WERI-Rb-1 (cell line): Measurements from ENCODE around the gene TMEM8B.

Experiments used
- DNase-seq: peaks from one replicate; pipeline ENCODE4 v3.0.0-alpha.2; 2020
- H3K27ac ChIP-seq: fragments of 250-450 bp; sonication (Bioruptor Pico); 2 replicates; pipeline ENCODE4 v1.5.1; 2020; ENCODE audit warnings: mild to moderate bottlenecking, moderate library complexity
- H3K27me3 ChIP-seq: fragments of 250-450 bp; sonication (Bioruptor Pico); 2 replicates; pipeline ENCODE4 v1.5.1; 2021; ENCODE audit warnings: mild to moderate bottlenecking, low read depth, moderate library complexity; ENCODE audit not compliant: insufficient read depth, severe bottlenecking
- H3K36me3 ChIP-seq: fragments of 250-450 bp; sonication (Bioruptor Pico); 2 replicates; pipeline ENCODE4 v1.5.1; 2020; ENCODE audit warnings: mild to moderate bottlenecking, moderate library complexity
- H3K4me3 ChIP-seq: 2 replicates; pipeline ENCODE4 v1.5.1; 2011; ENCODE audit warnings: low read depth, mild to moderate bottlenecking, control low read depth, low read length
- H3K9me3 ChIP-seq: fragments of 250-450 bp; sonication (Bioruptor Pico); 2 replicates; pipeline ENCODE4 v1.5.1; 2021; ENCODE audit warnings: mild to moderate bottlenecking, moderate library complexity; ENCODE audit not compliant: severe bottlenecking
- CTCF ChIP-seq: IDR thresholded peaks from 2 replicates; pipeline ENCODE4 v1.5.1; 2011; ENCODE audit warnings: low read depth, mild to moderate bottlenecking, control low read depth, inconsistent platforms, low read length

The TMEM8B gene

GRCh38 chr9:35829084-35829763 lies at the start of gene TMEM8B:
TMEM8B (plus strand) TSS chr9:35829228; CDS start chr9:35829448, 220 bp downstream.
- H3K9me3 ChIP-seq, result no peaks in the 10 kb centered on the region
- H3K4me3 ChIP-seq, result peak within 1 kb of the TSS; percentile 69
- no peaks in the 10 kb centered on the region for H3K36me3 ChIP-seq
- H3K27me3 ChIP-seq, result no peaks in the 10 kb centered on the region
- peak; percentile 96 for DNase-seq
- TF ChIP-seq CTCF, result no peak
- peak within 1 kb of the TSS; percentile 78 for H3K27ac ChIP-seq

GRCh38 chr9:35781066-35781465 lies 48.0 kb upstream of the TMEM8B start:
- DNase-seq, result no peak
- H3K27me3 ChIP-seq, result no peaks in the 10 kb centered on the region
- no peak overlapping the region for H3K4me3 ChIP-seq
- peaks cover 4% of the 10 kb centered on the region for H3K36me3 ChIP-seq
- no peaks in the 10 kb centered on the region for H3K9me3 ChIP-seq
- no peak overlapping the region for H3K27ac ChIP-seq
- TF ChIP-seq CTCF, result no peak

- H3K4me3 ChIP-seq, result no peak overlapping the region
- H3K9me3 ChIP-seq, result no peaks in the 10 kb centered on the region
- H3K27me3 ChIP-seq, result no peaks in the 10 kb centered on the region
- H3K36me3 ChIP-seq, result peaks cover 8% of the 10 kb centered on the region
- H3K27ac ChIP-seq, result no peak overlapping the region
- DNase-seq, result no peak
- TF ChIP-seq CTCF, result no peak
Measured at GRCh38 chr9:35783418-35783817, 45.6 kb upstream of the TMEM8B start.

GRCh38 chr9:35789541-35789940 lies 39.5 kb upstream of the TMEM8B start:
- H3K36me3 ChIP-seq, result peaks cover 17% of the 10 kb centered on the region
- H3K4me3 ChIP-seq, result no peak overlapping the region
- no peak for TF ChIP-seq CTCF
- no peaks in the 10 kb centered on the region for H3K27me3 ChIP-seq
- no peaks in the 10 kb centered on the region for H3K9me3 ChIP-seq
- no peak for DNase-seq
- peak overlapping the region; percentile 98 for H3K27ac ChIP-seq

- Histone ChIP-seq H3K9me3 (no peaks in the 10 kb centered on the region), H3K27ac (peak overlapping the region; percentile 98), H3K27me3 (no peaks in the 10 kb centered on the region), H3K4me3 (no peak overlapping the region; the same call in 1 of the 2 replicates), H3K36me3 (peaks cover 19% of the 10 kb centered on the region)
- DNase-seq, result no peak
- no peak for TF ChIP-seq CTCF
Measured at GRCh38 chr9:35790025-35790384, 39.0 kb upstream of the TMEM8B start.
